Aortic smooth muscle cell (primary cell): ENCODE measurements around the gene TSPAN13. TPM values are rescaled to one million over a fixed set of nuclear protein-coding genes. Genes with fewer than 3 reads are reported as not detected.

Source experiments
- total RNA-seq: library from RNA; depleted of rRNA; stranded (reverse); fragments of >200 nt; gene quantifications from 2 replicates; pipeline ENCODE4 v1.2.3, GENCODE V29; 2014

Gene TSPAN13
- total RNA-seq, result 1.6 and 1.8 TPM in 2 replicates

GRCh38 chr7:16753102-16753931, at the start of gene TSPAN13:
TSS of gene TSPAN13 (plus strand) at chr7:16753755. CDS start at chr7:16753968, 213 bp downstream.

GRCh38 chr7:16804674-16805439, 51.3 kb downstream of the TSPAN13 start, which contains the start of gene AGR2:
TSS of gene AGR2 (minus strand) at chr7:16804999. CDS start at chr7:16801796, 3,203 bp downstream.

Other genes with a start within 250 kb of the TSPAN13 start
- not detected in 2 replicates for gene LRRC72, start 226.9 kb upstream of the TSPAN13 start, total RNA-seq
- gene ANKMY2, start 108.0 kb upstream of the TSPAN13 start, total RNA-seq, result 20.2 and 26.5 TPM in 2 replicates
- gene BZW2, start 107.6 kb upstream of the TSPAN13 start, total RNA-seq, result 30.9 and 33.7 TPM in 2 replicates
- not detected in 2 replicates for gene AGR2, start 51.2 kb downstream of the TSPAN13 start, total RNA-seq
- gene AGR3, start 128.2 kb downstream of the TSPAN13 start, total RNA-seq, result not detected in 2 replicates